NCI-H2196 (cell line): ENCODE results near the gene KLHL11.

Experiments
- DNase-seq: peaks from one replicate; lab custom pipeline; 2025; ENCODE audit not compliant: unreplicated experiment; lab: John Stamatoyannopoulos, UW

Gene KLHL11, protein sequence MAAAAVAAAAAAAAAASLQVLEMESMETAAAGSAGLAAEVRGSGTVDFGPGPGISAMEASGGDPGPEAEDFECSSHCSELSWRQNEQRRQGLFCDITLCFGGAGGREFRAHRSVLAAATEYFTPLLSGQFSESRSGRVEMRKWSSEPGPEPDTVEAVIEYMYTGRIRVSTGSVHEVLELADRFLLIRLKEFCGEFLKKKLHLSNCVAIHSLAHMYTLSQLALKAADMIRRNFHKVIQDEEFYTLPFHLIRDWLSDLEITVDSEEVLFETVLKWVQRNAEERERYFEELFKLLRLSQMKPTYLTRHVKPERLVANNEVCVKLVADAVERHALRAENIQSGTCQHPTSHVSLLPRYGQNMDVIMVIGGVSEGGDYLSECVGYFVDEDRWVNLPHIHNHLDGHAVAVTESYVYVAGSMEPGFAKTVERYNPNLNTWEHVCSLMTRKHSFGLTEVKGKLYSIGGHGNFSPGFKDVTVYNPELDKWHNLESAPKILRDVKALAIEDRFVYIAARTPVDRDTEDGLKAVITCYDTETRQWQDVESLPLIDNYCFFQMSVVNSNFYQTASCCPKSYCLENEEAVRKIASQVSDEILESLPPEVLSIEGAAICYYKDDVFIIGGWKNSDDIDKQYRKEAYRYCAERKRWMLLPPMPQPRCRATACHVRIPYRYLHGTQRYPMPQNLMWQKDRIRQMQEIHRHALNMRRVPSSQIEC

DNA sequence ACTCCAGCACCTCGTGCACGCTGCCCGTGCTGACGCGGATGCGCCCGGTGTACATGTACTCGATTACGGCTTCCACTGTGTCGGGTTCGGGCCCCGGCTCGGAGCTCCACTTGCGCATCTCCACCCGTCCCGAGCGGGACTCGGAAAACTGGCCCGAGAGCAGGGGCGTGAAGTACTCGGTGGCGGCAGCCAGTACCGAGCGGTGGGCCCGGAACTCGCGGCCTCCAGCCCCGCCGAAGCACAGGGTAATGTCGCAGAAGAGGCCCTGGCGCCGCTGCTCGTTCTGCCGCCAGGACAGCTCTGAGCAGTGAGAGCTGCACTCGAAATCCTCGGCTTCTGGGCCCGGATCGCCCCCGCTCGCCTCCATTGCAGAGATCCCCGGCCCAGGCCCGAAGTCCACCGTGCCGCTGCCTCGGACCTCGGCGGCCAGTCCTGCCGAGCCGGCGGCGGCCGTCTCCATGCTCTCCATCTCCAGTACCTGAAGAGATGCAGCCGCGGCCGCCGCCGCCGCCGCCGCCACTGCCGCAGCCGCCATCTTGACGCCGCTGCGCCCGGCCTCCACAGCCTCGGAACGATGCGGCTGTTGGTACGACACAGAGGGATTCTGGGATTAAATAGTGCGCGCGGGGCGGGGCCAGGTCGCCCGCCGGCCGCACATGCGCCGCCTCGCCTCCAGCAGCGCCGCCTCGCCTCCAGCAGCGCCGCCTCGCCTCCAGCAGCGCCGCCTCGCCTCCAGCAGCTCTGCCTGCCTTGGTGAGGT lies at the start of gene KLHL11:
TSS of gene KLHL11 (minus strand) at position 588 of the 760 bp plus-strand sequence. CDS start at position 535, 53 bp downstream.
- DNase-seq = peak; percentile 74

DNA sequence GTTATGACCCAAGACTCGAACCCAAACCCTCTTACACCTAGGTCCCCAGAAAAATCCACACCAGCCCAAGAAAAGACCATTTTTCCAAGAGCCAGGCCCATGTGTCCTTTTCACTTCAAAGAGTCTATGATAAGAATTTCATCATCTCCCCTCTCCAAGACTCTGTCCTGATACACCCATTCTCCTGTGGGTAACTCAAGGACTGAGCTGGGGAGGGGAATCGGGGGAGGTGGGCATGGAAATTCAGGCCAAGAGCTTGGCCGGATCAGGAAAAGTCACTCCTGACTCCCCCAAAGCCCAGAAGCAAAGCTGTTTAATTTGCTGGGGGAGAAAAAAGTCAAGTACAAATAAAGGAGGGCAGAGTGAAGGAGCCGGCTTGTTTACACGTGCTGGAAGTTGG lies 49.8 kb upstream of the KLHL11 start:
- DNase-seq = no peak

DNA sequence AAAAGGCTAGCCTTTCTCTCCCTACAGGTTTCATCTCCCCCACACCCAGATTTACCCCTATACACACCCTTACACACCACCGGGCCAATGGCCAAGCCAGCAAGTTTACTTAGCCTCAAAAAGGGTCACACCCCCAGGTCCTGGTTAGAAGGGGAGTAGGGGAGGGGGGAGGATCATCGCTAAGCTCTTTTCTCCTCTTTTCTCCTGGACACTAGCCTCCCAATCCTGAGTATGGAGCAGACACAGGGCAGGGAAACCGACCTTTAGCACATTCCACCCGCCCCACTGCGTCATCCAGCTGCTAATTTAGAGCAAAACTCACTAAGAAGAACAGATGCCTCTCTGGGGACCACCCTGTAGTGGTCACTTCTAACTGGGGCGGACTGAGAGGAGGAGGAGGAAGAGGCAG lies 49.1 kb upstream of the KLHL11 start:
- no peak for DNase-seq

DNA sequence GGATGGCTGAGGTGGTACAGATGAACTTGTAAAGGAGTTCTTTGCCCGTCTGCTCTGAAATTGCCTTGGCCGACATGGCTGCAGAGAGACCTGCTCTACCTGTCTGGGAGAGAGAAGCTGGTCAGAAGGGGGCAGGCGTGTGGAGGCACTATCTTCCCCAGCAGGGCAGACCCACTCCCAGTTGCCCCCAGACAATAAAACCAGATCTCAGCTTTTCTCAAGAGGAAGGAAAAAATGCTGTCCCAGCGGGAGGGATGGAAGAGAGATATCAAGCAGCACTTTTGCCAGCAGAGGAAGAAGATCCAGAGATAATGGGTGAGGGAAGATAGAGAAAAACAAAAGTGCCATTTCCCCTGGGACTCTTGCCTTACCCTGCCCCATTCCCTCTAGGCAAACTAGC lies 48.6 kb upstream of the KLHL11 start:
- no peak for DNase-seq

DNA sequence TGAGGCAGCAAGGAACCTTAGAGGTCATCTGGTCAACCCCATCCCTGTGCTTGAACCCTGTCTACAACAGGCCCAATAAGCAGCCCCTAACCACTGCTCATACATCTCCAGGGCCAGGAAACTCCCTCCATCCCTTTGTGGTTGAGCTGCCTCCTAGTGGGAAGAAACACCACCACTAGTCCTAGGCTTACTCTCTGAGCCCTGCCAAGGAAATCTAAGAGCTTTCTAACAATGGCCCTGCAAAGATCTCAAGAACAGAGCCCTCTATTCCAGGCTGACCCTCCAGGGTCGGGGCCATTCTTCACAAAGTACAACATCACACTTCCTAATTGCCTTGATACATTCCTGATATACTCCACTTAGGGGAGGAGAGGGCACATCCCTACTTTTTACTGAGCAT lies 47.7 kb upstream of the KLHL11 start:
- no peak for DNase-seq

DNA sequence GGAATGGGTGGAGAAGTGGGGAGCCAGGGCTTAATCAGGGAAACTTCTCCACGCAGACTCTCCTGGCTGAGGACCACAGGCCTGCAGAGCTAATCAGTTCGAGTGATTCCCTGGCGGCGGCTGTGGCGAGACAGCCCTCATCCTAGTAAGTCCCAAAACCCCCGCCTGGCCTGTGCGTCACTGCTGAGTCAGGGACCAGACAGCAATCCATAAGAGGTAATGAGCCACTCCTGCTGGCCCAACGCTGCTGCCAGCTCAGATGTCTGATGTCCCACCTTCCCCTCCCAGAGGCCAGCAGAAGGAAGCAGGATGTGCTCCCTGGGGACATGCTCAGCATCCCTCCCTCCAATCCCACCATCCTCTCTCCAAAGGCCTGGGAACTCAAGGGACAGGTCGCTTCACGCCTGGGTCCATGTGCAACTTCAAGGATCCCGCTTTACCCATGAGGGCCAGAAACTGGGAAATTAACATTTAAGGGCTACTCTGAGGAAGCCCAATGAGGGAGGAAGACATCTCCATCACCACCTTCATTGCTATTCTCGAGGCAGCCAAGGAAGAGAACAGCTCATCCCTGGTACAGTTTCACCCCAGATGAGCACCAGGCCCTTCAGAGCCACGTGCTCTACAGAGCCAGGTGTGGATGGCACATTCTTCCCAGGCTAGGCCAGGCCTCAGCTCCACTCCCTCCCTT lies 45.6 kb upstream of the KLHL11 start:
- DNase-seq = no peak

DNA sequence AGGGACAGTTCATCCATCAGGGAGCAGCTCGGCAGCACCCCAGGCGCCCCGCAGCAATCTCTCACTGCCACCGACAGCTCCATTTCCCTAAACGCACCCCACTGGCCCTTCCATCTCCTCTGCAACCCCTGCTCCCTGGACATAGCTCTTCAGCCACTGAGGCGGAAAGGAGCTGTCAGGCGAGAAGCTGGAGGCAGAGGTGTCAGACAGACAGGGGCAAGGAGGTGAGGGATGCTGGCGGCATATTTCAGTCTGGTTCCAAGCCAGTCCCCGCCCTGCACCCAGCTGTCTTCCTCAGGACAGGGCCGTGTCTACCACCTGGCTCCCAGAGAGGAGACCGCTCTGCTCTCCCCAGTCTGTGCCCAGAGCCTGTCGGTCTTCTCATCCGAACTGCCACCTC lies 43.9 kb upstream of the KLHL11 start:
- DNase-seq = no peak

DNA sequence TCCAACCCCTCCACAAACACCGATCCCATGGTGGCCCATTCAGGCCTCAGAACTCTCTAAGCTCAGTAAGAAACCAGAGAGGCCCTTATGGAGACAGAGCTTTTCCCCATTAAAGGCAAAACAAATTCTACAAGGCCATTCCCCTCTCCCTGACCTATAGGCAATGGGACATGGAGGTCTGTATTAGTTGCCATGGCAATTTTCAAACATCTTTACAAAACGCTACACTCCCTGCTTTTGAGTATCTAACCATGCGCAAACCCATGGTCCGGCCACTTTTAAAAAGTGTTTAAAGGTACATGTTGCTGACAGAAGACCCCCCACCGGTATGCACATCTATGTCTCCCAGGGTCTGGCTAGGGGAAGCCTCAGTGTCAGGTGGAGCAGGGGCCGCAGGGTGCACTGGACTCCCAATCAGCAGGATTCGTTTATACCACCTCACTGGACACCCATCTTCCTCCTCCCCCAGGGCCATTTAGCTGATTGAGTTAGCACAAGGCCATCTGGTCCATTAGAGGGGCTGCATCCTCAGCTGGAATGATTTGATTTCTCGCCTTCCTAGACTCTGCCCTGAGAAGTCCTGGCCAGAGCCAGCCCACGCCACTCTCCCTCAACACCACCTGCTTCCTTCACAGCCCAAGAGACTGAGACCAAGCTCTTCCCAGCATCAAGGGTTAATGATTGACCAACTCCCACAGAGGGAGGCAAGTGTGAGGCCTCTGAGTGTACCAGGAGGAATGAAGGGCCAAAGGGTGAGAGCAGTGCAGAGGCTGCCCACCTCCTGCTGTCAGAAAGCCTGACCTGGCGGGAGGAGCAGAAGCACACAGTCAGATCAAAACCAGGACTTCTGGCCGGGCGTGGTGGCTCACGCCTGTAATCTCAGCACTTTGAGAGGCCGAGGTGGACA lies 42.7 kb upstream of the KLHL11 start:
- DNase-seq = no peak

DNA sequence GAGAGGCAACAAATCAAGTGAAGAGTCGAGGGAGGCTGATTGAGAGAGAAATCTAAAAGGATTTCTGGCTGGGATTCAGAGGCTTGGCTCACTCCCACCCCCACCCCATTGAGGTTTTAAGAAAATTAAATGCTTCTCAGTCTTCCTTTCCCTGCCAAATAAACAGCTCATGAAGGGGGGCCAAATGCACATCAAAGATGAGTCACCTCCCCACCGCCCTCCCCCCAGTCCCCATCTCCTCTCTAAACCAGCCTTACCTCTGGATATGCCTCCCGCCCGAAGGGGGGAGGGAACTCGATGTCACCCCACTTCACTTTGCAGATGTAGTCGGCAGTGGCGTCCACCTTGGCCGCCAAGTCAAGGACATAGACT lies 41.9 kb upstream of the KLHL11 start:
- no peak for DNase-seq

DNA sequence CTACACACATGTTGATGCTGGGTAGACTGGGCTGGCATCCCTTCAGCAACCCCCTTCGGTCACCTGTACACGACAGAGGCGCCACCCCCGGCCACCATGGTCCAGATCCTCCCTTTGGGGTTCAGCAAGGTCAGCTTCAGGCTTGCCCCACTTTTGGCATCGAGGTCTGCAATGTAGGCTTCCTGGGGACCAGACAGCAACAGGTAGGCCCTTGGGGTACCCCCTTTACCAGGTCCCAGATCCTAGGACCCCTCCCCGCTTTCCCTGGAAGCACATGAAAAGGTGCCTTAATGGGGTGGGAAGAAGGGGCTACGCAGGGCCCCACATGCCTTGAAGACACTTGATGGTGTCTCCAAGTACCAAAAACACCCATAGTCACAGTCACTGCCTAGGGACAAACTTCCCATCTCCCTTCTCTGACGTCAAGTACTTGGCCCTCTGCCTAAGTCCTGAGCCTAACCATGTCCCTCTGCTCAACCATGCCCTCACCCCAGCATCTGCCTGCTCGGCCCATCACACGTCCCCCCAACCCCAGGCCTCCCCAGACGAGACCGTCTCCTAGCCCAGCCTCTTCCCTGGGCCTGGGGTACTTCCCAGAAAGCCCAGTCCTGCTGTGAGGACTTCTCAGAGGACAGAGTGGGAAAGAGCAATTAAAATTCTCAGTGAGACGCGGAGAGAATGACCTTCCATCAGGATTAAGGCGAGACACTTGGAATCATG lies 41.4 kb upstream of the KLHL11 start:
- DNase-seq = no peak

DNA sequence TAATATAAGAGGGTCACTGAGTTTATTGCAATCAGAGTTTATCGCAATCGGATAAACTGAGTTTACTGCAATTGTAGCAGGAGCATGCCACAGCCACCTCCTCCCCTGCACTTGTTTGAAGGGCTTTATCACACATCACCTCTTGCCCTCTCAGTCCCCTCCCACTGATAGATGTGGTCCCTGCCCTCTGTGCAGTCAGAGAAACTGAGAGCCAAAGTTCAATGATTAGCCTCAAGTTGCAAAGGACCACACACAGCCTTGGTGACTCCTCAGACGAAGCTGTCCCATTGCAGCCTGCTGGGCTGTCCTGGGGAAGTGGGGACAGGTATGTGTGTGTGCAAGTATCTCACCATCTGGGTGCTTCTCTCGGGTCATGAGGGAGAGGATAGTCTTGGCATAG lies 39.9 kb upstream of the KLHL11 start:
- no peak for DNase-seq

DNA sequence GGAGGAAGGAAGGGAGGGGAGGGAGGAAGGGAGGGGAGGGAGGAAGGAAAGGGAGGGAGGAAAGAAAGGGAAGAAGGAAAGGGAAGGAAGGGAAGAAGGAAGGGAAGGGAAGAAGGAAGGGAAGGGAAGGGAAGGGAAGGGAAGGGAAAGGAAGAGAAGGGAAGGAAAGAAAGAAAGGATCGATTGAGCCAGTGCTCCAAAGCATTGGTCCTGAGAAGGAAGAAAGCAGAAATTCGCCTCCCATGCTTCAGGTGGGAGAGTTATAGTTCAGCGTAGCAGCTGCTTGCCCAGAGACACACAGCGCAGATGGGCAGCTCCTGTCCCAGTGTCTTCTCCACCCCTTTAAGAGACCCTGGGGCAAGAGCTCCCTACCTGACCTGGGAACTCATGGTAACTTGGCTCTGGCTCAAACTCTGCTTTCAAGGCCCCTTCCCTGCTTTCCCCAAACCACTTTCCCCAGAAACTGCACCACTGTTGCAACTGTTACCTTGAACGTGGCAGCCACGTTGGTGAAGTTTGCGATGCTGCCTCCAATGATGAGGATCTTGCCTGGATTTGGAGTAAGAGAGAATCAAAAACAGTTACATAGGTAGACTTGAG lies 39.1 kb upstream of the KLHL11 start:
- DNase-seq = no peak

DNA sequence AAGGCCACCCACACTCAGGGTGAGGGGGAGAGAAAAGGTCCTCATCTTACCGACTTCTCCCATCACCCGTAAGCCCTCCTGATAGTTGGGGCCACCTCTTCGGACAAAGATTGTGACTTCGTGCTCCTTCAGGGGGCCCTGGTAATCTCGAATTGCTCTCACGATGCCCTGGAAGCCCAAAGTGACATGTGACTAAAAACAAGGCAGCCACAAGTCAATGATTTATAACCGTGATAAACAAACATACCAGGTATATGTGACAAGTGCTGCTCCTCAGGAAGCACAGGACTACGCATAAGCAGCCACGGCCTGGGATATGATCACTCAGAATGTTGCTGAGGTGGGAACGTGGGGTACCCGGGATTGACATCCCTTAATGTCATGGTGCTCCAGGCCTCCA lies 36.4 kb upstream of the KLHL11 start:
- no peak for DNase-seq

DNA sequence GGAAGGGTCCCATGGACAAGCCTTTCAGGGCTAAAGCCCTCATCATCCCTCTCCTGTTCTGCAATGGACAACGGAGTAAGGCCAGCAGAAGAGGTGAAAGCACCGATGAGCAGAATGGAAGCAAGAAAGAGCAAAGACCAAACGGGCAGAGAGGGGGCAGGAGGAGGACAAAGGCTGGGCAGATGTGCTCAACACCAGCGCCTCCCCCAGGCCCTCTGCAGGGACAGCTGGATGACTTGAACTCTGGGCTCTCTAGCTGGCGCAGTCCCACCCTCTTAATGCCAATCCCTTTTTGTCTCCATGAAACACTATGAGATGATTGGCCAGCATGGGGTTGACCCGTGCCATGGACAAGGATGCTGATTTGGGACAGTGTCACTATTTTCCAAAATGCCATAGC lies 31.5 kb upstream of the KLHL11 start:
- no peak for DNase-seq

DNA sequence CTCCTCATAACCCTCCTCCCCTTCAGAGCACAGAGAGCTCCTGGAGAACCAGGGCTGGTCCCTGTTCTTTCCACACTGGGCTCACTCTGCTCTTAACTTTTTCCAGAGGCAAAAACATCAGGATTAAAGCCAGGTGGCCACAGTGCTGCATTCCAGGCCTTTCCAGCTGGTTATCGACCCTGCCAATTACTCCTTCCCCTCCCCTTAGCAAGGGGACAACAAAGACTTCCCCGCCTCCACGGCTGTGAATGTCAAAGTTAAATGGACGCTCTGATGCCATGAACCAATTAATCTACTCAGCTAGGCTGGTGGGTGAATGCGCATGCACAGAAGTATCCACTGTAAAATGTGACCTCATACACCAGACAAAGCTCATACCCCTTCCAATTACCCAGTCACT lies 30.4 kb upstream of the KLHL11 start:
- no peak for DNase-seq

DNA sequence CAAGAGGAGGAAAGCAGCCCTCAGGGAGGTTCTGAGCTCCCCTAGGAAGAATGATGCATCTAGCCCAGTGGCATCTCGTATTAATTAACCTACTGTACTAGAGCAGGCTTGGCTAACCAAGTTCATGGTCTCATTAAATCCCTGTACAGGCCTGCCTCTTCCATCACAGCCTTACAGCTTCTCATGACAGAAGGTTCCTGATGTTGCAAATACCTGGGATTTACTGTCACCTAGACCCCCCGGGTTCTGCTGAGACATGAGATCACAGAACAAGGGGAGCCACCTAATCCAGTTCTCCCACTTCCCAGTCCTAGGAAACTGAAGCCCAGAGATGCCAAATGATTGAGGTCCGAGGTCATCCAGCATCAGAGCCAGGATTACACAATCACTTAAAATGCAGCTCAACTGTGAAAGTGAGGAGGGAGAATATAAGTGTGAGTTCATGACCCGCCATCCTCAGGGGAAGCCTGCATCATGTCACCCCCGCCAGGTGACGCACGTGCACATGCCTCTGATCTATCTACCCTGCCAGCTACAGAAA lies 29.6 kb upstream of the KLHL11 start:
- DNase-seq = no peak

DNA sequence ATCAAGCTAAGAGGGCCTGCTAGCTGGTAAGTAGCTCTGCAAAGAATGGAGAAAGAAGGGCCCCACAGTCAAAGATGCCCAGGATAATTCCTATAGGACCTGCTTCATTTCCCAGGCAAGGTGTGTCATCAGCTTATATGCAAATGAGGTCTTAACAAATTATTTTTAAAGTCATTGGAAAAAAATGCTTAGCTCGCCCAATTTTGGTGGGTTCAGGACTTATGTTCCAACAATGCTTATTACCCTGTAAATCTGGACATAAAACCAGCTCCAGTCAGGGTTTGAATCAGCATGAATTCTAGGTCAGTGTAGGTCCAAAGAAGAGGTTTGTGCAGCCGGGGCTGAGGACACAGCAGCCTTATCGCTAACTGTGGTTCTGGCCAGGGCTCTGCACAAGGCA lies 28.2 kb upstream of the KLHL11 start:
- DNase-seq = no peak

DNA sequence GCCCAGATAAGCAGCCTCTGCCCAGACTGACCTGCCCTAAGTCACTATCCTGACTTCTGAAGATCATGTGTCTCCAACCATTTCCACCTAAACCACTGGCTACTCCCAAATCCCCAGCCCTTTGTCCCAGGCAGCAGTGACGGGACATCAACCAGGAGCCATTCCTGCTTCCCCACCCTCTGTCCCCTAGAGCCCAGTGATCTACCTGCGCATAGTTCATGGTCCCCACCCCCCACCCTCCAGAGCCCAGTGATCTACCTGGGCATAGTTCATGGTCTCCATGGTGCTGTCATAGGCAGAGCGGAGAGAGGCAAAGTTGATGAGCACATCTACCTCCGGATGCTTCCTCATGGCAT lies 26.8 kb upstream of the KLHL11 start:
- DNase-seq = no peak
